D721Med (cell line): ENCODE measurements around the gene PRRC2C.
A peak's percentile ranks its signal among the peaks of the same experiment; 100 is the strongest.

Experiments
- DNase-seq: peaks from one replicate; pipeline ENCODE4 v3.0.0; 2011; ENCODE audit warnings: low spot score; ENCODE audit not compliant: insufficient read length
- FAIRE-seq: peaks from 2 replicates; lab custom pipeline; 2011; peaks lifted over from hg19 to GRCh38; lab: Jason Lieb, UNC
- TF ChIP-seq, protein P1 (sequence below): IDR thresholded peaks from 2 replicates; pipeline ENCODE4 v1.5.1; 2012; ENCODE audit warnings: mild to moderate bottlenecking, control low read depth; ENCODE audit not compliant: insufficient read depth; ENCODE audit errors: missing control alignments

PRRC2C gene

DNA sequence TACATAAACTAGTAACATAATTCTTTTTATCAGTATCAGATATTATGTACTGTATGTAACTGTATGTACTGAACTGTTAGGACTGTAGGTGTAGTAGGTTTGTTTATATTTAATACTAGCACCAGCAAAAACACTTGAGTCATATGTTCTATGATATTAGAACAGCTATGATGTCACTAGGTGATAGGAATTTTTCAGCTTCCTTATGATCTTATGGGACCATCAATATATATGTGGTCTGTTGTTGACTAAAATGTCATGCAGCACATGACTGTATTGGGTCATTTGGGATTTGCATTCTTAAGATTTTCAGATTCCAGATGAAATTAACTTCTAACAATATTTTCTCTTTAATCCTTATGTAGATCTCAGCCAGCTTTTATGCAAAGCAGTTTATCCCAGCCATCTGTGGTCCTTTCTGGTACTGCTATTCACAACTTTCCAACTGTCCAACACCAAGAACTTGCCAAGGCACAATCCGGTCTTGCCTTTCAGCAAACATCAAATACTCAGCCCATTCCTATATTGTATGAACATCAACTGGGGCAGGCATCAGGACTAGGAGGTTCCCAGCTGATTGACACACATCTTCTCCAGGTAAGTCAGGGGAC, 98.4 kb downstream of the PRRC2C start:
- DNase-seq (no peak), FAIRE-seq (peak; percentile 72)
- TF ChIP-seq, protein P1, sequence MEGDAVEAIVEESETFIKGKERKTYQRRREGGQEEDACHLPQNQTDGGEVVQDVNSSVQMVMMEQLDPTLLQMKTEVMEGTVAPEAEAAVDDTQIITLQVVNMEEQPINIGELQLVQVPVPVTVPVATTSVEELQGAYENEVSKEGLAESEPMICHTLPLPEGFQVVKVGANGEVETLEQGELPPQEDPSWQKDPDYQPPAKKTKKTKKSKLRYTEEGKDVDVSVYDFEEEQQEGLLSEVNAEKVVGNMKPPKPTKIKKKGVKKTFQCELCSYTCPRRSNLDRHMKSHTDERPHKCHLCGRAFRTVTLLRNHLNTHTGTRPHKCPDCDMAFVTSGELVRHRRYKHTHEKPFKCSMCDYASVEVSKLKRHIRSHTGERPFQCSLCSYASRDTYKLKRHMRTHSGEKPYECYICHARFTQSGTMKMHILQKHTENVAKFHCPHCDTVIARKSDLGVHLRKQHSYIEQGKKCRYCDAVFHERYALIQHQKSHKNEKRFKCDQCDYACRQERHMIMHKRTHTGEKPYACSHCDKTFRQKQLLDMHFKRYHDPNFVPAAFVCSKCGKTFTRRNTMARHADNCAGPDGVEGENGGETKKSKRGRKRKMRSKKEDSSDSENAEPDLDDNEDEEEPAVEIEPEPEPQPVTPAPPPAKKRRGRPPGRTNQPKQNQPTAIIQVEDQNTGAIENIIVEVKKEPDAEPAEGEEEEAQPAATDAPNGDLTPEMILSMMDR: no peak

DNA sequence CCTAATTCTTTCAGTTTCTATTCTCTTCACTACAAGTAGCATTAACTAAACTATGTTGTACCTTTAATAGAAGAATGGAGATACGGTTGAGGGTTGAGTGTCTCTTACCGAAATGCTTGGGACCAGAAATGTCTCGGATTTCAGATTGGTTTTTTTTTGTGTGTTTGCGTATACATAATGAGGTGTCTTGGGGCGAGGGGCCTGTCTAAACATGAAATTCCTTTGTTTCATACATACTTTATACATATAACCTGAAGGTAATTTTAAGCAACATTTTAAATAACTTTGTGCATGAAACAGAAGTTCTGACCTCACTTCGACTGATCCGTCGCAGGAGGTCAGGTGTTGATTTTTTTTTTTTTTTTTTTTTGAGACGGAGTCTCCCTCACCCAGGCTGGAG, 100.4 kb downstream of the PRRC2C start:
- TF ChIP-seq, protein P1: no peak
- FAIRE-seq (no peak), DNase-seq (no peak)

DNA sequence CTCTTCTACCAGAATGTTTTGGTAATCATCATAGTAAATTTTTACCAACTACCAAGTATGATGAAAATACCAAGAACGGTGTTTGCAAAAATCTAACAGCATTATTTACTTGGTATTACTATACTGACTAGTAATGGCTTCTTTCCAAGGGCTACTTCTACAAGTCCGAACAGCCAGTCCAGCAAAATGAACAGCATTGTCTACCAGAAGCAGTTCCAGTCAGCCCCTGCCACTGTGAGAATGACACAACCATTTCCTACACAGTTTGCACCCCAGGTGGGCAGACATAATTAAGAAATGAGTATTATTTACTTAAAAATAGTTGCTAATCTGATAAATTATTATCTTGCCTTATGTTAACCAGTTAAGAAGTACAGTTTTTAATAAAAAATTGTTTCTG, 102.9 kb downstream of the PRRC2C start:
- TF ChIP-seq, protein P1: no peak
- DNase-seq (no peak), FAIRE-seq (no peak)

DNA sequence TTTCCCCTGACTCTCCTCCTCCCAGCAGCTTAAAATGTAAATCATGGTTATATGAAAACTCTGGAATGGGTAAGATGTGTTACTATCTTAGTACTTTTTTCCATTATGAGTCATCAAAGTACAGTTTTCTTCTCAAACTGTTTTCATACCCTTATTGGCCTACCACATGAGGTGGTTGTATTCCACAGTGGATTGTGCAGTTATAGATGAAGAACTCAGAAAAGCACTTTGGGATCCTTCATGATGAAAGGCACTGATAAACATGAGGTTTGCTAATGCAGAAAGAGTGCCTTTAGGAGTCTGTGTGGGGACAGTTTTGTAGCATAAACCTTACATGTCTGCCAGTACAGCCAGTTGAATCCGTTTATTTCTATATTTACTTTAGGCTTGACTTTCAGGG, 104.7 kb downstream of the PRRC2C start:
- DNase-seq: no peak
- FAIRE-seq: peak; percentile 81
- TF ChIP-seq, protein P1: no peak

DNA sequence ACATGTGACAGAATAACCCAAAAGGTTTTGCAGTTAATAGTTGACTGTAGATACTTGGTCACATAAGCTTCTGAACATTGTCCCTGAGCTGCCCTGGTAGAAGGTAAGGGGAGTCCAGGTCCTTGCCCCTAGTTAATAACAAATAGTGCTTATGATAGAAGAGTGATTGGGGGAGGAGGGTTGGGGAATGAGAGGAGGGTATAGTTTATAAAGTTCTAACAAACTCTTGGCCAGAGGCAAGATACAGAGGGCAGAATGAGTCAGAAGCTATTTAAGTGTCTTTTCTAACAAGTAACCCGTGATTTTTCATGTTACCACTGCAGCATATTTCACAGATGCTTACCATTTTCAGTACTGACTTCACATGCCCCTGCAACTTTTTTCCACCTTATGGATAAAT, 110.0 kb downstream of the PRRC2C start:
- TF ChIP-seq, protein P1: no peak
- no peak for FAIRE-seq
- no peak for DNase-seq

DNA sequence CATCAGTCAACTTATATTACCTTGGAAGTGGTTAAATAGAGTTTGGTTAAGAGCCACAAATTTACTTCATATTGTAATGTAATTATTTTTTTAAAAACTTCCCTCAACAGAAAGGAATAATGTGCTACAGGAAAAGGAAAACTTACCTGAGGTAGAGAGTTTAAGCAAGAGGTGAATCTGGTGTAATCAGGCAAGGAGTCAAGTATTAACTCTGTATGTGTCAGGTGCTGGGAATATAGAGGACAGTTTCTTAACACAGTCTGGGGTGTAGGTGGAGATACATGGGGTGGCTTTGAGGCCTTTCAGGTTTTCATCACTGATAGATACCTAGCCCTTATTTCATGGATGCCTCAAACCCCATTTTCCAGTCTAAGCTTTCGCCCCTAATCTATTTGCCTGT, 110.8 kb downstream of the PRRC2C start:
- no peak for DNase-seq
- no peak for FAIRE-seq
- TF ChIP-seq, protein P1: no peak

DNA sequence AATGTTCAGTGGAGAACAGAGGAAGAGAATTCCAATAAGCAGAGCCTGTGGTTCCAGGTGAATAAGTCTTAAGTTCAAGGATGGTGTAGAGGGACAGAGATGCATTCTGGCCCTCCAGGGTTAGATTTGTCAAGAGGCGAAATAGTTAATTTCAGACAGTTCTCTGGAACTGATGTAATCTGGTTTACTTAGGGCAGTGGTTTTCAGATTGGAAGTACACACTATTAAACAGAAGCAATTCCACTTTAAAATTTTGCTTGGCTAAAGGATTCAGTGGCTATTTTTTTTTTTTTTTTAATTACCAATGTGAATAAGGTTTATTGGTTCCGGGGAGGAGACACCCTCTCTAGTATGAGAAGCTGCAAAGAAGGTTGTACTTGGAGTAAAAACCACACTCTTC, 111.4 kb downstream of the PRRC2C start:
- DNase-seq (no peak), FAIRE-seq (no peak)
- TF ChIP-seq, protein P1: no peak
